Measurements from ENCODE around the gene PGM5.

DNA sequence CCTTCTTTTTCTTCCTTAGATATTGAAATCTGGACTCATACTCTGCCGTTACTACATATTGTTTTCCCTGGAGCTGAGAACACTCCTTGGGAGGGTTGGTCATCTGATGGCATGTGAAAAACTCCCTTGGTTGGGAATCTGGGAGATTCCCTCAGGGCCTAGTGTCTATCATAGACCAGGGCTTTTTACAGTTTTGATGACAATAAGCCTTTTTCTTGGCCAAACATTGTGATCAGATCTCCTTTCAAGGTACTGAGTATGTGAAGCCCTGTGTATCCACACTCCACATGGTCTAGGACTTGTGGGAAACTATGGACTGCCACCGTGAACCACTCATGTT lies 151.4 kb downstream of the PGM5 start:
- no peak for TF ChIP-seq POLR2AphosphoS5 (IDR thresholded peaks at IDR 0.05; ENCODE audit: insufficient read depth in 1 of 2, low read depth in 1 of 2)
- TF ChIP-seq, protein P1, sequence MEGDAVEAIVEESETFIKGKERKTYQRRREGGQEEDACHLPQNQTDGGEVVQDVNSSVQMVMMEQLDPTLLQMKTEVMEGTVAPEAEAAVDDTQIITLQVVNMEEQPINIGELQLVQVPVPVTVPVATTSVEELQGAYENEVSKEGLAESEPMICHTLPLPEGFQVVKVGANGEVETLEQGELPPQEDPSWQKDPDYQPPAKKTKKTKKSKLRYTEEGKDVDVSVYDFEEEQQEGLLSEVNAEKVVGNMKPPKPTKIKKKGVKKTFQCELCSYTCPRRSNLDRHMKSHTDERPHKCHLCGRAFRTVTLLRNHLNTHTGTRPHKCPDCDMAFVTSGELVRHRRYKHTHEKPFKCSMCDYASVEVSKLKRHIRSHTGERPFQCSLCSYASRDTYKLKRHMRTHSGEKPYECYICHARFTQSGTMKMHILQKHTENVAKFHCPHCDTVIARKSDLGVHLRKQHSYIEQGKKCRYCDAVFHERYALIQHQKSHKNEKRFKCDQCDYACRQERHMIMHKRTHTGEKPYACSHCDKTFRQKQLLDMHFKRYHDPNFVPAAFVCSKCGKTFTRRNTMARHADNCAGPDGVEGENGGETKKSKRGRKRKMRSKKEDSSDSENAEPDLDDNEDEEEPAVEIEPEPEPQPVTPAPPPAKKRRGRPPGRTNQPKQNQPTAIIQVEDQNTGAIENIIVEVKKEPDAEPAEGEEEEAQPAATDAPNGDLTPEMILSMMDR (IDR thresholded peaks at IDR 0.05) = no peak
